OCI-LY1 (cell line): ENCODE data around the gene MIA3.

Source experiments
- H2AFZ ChIP-seq: fragments of 200-600 bp; sonication (generic), shearing (Covaris generic); 2 replicates; pipeline ENCODE4 v1.6.0; 2014; ENCODE audit warnings: antibody characterized with exemption, mild to moderate bottlenecking, low read length
- H3F3A ChIP-seq: fragments of 200-600 bp; sonication (generic), shearing (Covaris generic); 2 replicates; pipeline ENCODE4 v1.6.0; 2014; ENCODE audit warnings: mild to moderate bottlenecking, antibody characterized with exemption, low read length, moderate library complexity; ENCODE audit not compliant: insufficient read depth
- H3K27ac ChIP-seq: fragments of 200-600 bp; sonication (generic); 2 replicates; pipeline ENCODE4 v1.5.1; 2014; ENCODE audit warnings: low read length, mixed run types, mild to moderate bottlenecking, low read depth; ENCODE audit not compliant: poor library complexity, severe bottlenecking
- H3K27me3 ChIP-seq: fragments of 200-600 bp; sonication (generic); 2 replicates; pipeline ENCODE4 v1.6.0; 2014; ENCODE audit warnings: antibody characterized with exemption, mild to moderate bottlenecking, low read length, moderate library complexity; ENCODE audit not compliant: insufficient read depth
- H3K36me3 ChIP-seq: fragments of 200-600 bp; sonication (generic); 2 replicates; pipeline ENCODE4 v1.6.1; 2014; ENCODE audit warnings: mild to moderate bottlenecking, antibody characterized with exemption, low read length, moderate library complexity, mixed read lengths; ENCODE audit not compliant: insufficient read depth
- H3K4me1 ChIP-seq: fragments of 200-600 bp; sonication (generic); 2 replicates; pipeline ENCODE4 v1.5.1; 2014; ENCODE audit warnings: mild to moderate bottlenecking, low read length, moderate library complexity; ENCODE audit not compliant: insufficient read depth, severe bottlenecking
- H3K4me2 ChIP-seq: fragments of 200-600 bp; sonication (generic), shearing (Covaris generic); 2 replicates; pipeline ENCODE4 v1.6.1; 2014; ENCODE audit warnings: low read length
- H3K4me3 ChIP-seq: fragments of 200-600 bp; sonication (generic); 2 replicates; pipeline ENCODE4 v1.5.1; 2014; ENCODE audit warnings: low read length, low read depth, mild to moderate bottlenecking, mixed read lengths; ENCODE audit not compliant: poor library complexity, severe bottlenecking
- H3K79me2 ChIP-seq: fragments of 200-600 bp; shearing (Covaris generic); 2 replicates; pipeline ENCODE4 v1.6.1; 2016; ENCODE audit warnings: mixed run types, low read length, mixed read lengths; ENCODE audit not compliant: insufficient read depth
- H3K9ac ChIP-seq: fragments of 200-600 bp; sonication (generic), shearing (Covaris generic); 2 replicates; pipeline ENCODE4 v1.6.1; 2014; ENCODE audit warnings: mild to moderate bottlenecking, low read length, mixed read lengths
- H3K9me2 ChIP-seq: fragments of 200-600 bp; sonication (generic), shearing (Covaris generic); 2 replicates; pipeline ENCODE4 v1.6.1; 2014; ENCODE audit warnings: low read depth, mild to moderate bottlenecking, low read length, mixed read lengths
- H3K9me3 ChIP-seq: fragments of 200-600 bp; shearing (Covaris generic); 2 replicates; pipeline ENCODE4 v1.6.1; 2014; ENCODE audit warnings: low read length, mixed read lengths
- H4K20me1 ChIP-seq: fragments of 200-600 bp; sonication (generic), shearing (Covaris generic); 2 replicates; pipeline ENCODE4 v1.6.0; 2016; ENCODE audit warnings: mild to moderate bottlenecking, low read length; ENCODE audit not compliant: insufficient read depth
- CTCF ChIP-seq: fragments of 200-600 bp; sonication (generic), shearing (Covaris generic); IDR thresholded peaks from 2 replicates; pipeline ENCODE4 v1.5.1; 2017; ENCODE audit warnings: mild to moderate bottlenecking, antibody characterized with exemption, low read length, moderate library complexity, mixed read lengths
- EZH2 ChIP-seq: fragments of 200-600 bp; sonication (generic), shearing (Covaris generic); IDR thresholded peaks from 2 replicates; pipeline ENCODE4 v1.8.0; 2017; ENCODE audit warnings: borderline replicate concordance, mixed run types, mild to moderate bottlenecking, antibody characterized with exemption, low read length, moderate library complexity, mixed read lengths

MIA3 gene

GRCh38 chr1:222623458-222623857, 5.6 kb downstream of the MIA3 start:
- TF ChIP-seq EZH2, result no peak
- no peak for TF ChIP-seq CTCF
- no peak overlapping the region for H3K4me2 ChIP-seq
- H3F3A ChIP-seq, result no peaks in the 10 kb centered on the region
- no peak overlapping the region for H2AFZ ChIP-seq
- no peak overlapping the region for H3K4me3 ChIP-seq
- no peaks in the 10 kb centered on the region for H4K20me1 ChIP-seq
- H3K9me3 ChIP-seq, result no peaks in the 10 kb centered on the region
- no peak overlapping the region for H3K9ac ChIP-seq
- H3K27me3 ChIP-seq, result no peaks in the 10 kb centered on the region; the same call in 1 of the 2 replicates
- peaks cover 21% of the 10 kb centered on the region for H3K36me3 ChIP-seq
- H3K4me1 ChIP-seq, result peaks cover 12% of the 10 kb centered on the region
- H3K27ac ChIP-seq, result no peak overlapping the region
- no peaks in the 10 kb centered on the region for H3K79me2 ChIP-seq
- no peaks in the 10 kb centered on the region for H3K9me2 ChIP-seq

- Histone ChIP-seq H3K27ac (no peak overlapping the region), H3K9me3 (no peaks in the 10 kb centered on the region), H3K27me3 (no peaks in the 10 kb centered on the region), H3K36me3 (peaks cover 21% of the 10 kb centered on the region), H3K4me3 (no peak overlapping the region), H4K20me1 (no peaks in the 10 kb centered on the region), H3K4me1 (peaks cover 4% of the 10 kb centered on the region), H3F3A (no peaks in the 10 kb centered on the region), H3K9me2 (no peaks in the 10 kb centered on the region), H2AFZ (no peak overlapping the region), H3K9ac (no peak overlapping the region), H3K79me2 (no peaks in the 10 kb centered on the region), H3K4me2 (no peak overlapping the region)
- no peak for TF ChIP-seq EZH2
- TF ChIP-seq CTCF, result no peak
Measured at GRCh38 chr1:222624214-222624613, 6.3 kb downstream of the MIA3 start.

- H3K9ac ChIP-seq, result no peak overlapping the region
- H4K20me1 ChIP-seq, result no peaks in the 10 kb centered on the region
- H3K4me1 ChIP-seq, result no peaks in the 10 kb centered on the region
- H3K4me3 ChIP-seq, result no peak overlapping the region
- H3K9me2 ChIP-seq, result no peaks in the 10 kb centered on the region
- H3F3A ChIP-seq, result no peaks in the 10 kb centered on the region
- peaks cover 28% of the 10 kb centered on the region for H3K36me3 ChIP-seq
- no peak overlapping the region for H3K4me2 ChIP-seq
- H3K79me2 ChIP-seq, result no peaks in the 10 kb centered on the region
- TF ChIP-seq CTCF (no peak), EZH2 (no peak)
- H3K9me3 ChIP-seq, result no peaks in the 10 kb centered on the region
- H2AFZ ChIP-seq, result no peak overlapping the region
- H3K27ac ChIP-seq, result no peak overlapping the region
- no peaks in the 10 kb centered on the region for H3K27me3 ChIP-seq
Measured at GRCh38 chr1:222627232-222627631, 9.3 kb downstream of the MIA3 start.
